ENCODE measurements around the gene GPR137. TPM values are rescaled to one million over a fixed set of nuclear protein-coding genes. Genes with fewer than 3 reads are reported as not detected.

The GPR137 gene
- total and polyA plus RNA-seq, 5 donors: 31.3 to 41.7 (median 35.8) TPM

DNA sequence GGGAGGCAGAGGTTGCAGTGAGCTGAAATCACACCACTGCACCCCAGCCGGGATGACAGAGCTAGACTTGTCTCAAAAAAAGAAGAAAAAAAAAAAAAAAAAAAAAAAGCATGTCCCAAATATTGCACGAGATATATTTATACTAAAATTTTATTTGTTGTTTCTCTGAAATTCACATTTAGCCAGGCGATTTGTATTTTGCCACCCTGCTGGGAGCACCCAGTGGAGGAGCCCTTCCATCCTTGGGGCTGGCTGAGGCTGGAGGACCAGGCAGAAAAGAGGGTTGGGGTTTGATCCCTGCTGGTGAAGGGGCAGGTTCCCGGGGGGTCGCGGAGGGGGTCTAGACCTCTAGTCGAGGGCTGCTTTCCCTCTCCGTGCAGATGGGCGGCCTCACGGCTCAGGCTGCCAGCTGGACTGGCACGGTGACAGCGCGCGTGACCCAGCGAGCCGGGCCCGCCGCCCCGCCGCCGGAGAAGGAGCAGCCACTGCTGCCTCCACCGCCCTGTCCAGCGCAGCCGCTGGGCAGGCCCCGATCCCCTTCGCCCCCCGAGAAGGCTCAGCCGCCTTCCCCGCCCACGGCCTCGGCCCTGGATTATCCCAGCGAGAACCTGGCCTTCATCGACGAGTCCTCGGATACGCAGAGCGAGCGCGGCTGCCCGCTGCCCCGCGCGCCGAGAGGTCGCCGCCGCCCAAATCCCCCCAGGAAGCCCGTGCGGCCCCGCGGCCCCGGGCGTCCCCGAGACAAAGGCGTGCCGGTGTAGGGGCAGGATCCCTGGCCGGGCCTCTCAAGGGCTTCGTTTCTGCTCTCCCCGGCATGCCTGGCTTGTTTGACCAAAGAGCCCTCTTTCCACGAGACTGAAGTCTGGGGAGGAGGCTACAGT is 13.6 kb downstream of the GPR137 start:
- intact Hi-C loops (cut with DNase I): no loop called here
- no peaks in the 10 kb centered on the region for H3K27me3 ChIP-seq (ENCODE audit: control insufficient read depth, insufficient read depth)
- ATAC-seq (peak; percentile 54 to 61), DNase-seq (peak; percentile 74 to 92 (median 91))
- no peaks in the 10 kb centered on the region for H3K9me3 ChIP-seq (ENCODE audit: control insufficient read depth, low read length)
- no peak overlapping the region for H3K27ac ChIP-seq (ENCODE audit: low read length)
- peak overlapping the region; percentile 37 for H3K4me3 ChIP-seq (ENCODE audit: low read length)
- peaks cover 6% of the 10 kb centered on the region for H3K4me1 ChIP-seq (ENCODE audit: control insufficient read depth, insufficient read depth, low read length)
- WGBS: 4% methylated on average over 60 of the region's 60 CpGs

DNA sequence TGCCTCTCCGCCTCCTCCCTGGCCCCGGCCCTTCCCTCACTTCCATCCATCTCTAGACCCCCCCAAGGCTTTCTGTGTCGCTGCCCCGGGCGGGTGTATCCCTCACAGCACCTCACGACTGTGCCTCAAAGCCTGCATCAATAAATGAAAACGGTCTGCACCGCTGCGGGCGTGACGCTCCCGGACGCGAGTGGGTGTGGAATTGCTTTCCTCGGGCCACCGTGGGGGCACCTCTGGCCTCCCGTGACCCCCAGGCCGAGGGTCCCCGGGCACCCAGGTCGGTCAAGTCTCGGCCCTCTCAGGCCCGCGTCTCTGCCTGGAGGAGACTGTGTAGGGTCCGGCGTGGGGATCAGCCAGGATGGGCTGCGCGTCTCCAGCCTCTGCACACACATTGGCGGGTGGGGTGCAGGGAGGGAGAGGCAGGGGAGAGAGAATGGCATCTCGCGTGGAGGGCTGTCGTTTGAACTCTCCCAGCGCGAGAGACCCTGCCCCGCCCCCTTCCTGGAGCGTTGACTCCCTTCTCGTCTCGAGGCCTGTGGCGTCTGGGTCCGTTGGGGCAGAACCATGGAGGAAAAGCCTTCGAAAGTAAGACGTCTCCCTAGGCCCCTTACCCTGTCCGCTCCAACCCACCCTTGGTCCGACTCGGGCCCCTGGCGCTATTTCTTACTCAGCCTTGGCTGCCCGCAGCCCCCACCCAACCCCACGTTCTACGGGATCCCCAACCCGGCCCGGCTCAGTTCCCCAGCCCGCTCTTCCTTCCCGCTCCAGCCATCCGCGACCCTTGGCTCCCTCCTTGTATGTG is 14.4 kb downstream of the GPR137 start, which contains the start of gene CATSPERZ:
Gene CATSPERZ, plus strand, starts transcription at position 512 of the 802 bp plus-strand sequence. Its CDS starts 53 bp downstream, at position 565.
- DNase-seq: peak in 2 of 3 donors; percentile 66
- H3K9me3 ChIP-seq (ENCODE audit: control insufficient read depth, low read length): no peaks in the 10 kb centered on the region
- intact Hi-C loops (cut with DNase I): loop anchor here in 2 of 4 donors (2.0 to 5.0 kb wide), 4 partner anchors 63 to 113 kb away; partner anchors contain the start of genes FERMT3 (in 1 of the 2) and STIP1 (in 1 of the 2)
- no peak within 1 kb of the TSS for H3K27ac ChIP-seq (ENCODE audit: low read length)
- WGBS: 10% methylated on average over 54 of the region's 54 CpGs
- H3K4me3 ChIP-seq (ENCODE audit: low read length): peak within 1 kb of the TSS; percentile 37
- no peak for ATAC-seq
- H3K4me1 ChIP-seq (ENCODE audit: control insufficient read depth, insufficient read depth, low read length): peaks cover 6% of the 10 kb centered on the region
- no peaks in the 10 kb centered on the region for H3K27me3 ChIP-seq (ENCODE audit: control insufficient read depth, insufficient read depth)

DNA sequence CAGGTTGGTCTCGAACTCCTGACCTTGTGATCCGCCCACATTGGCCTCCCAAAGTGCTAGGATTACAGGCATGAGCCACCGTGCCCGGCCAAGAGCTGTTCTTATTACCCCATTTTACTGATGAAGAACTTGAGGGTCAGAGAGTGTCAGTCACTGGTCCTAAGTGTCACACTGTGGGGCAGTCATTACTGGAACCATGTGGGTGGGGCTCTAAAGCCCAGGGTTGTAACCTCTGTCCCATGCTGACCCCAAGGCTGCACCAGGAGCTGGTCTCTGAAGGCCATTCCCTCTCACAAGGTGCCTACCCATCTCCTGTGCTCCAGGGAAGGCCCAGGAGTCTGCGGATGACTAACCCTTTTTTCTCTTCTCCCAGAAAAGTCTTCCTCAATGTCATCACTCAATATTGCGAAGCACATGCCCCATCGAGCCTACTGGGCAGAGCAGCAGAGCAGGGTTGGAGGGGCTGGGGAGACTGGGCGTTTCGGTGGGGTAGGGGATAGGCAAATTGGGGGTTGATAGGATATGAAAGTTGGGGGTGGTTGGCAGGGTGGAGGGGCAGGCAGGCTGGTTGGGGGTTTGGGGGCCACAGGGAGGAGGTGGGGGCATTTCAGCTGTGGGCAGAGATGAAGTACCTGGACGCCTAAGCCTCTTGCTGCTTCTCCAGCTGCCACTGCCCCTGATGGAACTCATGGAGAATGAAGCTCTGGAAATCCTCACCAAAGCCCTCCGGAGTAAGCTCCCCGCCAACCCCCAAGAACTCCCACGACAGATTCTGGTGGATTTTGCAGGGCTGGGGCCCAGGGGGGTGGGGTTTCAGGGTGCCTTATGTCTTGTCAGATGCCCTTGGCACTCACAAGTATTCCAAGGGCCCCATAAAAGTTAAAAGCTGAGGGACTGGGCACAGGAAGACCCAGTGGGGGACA is 17.7 kb downstream of the GPR137 start:
- peak in 2 of 3 donors; percentile 39 to 47 for DNase-seq
- H3K4me3 ChIP-seq (ENCODE audit: low read length): no peak overlapping the region
- no peaks in the 10 kb centered on the region for H3K27me3 ChIP-seq (ENCODE audit: control insufficient read depth, insufficient read depth)
- no peaks in the 10 kb centered on the region for H3K9me3 ChIP-seq (ENCODE audit: control insufficient read depth, low read length)
- no peak for ATAC-seq
- intact Hi-C loops (cut with DNase I): loop anchor here in 1 of 4 donors (5.0 kb wide), 3 partner anchors 66 to 116 kb away; partner anchors contain the start of genes FERMT3 and STIP1
- H3K27ac ChIP-seq (ENCODE audit: low read length): peak overlapping the region; percentile 83
- peaks cover 10% of the 10 kb centered on the region for H3K4me1 ChIP-seq (ENCODE audit: control insufficient read depth, insufficient read depth, low read length)
- WGBS: 84% methylated on average over 13 of the region's 13 CpGs

DNA sequence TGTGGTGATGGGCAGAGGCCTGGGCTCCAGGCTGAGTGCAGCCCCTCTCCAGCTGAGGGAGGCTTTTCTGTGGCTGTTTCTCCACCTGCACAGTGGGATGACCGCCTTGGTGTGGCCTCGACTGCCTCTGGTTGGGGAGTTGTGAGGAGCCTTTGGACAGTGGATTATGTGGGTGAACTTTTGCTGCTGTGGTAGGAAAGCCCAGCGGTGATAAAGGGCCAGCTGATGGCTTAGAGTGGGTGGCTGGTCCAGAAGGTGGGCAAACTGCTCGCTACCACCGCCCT is 18.3 kb downstream of the GPR137 start:
- peaks cover 10% of the 10 kb centered on the region for H3K4me1 ChIP-seq (ENCODE audit: control insufficient read depth, insufficient read depth, low read length)

DNA sequence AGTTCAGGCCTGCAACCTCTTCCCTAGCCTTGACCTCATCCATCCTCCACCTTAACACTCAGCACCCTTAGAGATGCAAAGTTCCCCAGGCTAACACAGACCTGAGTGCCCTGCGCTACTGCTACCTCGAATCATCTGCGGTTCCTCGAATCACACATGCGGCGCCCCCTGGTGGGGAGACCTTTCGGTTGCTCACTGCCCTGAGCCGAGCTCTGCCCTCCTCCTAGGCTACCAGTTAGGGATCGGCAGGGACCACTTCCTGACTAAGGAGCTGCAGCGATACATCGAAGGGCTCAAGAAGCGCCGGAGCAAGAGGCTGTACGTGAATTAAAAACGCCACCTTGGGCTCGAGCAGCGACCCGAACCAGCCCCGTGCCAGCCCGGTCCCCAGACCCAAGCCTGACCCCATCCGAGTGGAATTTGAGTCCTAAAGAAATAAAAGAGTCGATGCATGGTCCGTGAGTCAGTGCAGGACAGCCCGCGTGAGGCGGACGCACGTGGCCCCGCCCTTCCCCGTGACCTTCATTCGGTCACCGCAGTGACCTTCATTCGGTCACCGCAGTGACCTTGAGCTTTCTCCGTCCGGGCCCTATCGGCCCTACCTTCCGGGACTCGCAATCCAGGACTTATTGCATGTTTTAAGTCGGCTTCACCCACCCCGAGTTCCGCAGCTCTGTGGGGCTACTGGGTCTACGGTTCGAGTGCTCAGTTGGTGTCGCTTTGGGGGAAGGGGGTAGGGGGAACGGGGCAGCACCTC is 18.8 kb downstream of the GPR137 start:
- peak; percentile 93 to 98 (median 97) for DNase-seq
- Histone ChIP-seq H3K4me3 (ENCODE audit: low read length) (peak overlapping the region; percentile 43), H3K27ac (ENCODE audit: low read length) (peak overlapping the region; percentile 83), H3K27me3 (ENCODE audit: control insufficient read depth, insufficient read depth) (no peaks in the 10 kb centered on the region), H3K4me1 (ENCODE audit: control insufficient read depth, insufficient read depth, low read length) (peaks cover 10% of the 10 kb centered on the region), H3K9me3 (ENCODE audit: control insufficient read depth, low read length) (no peaks in the 10 kb centered on the region)
- under 1% methylated on average over 46 of the region's 46 CpGs for WGBS
- ATAC-seq: peak; percentile 55 to 56
- intact Hi-C loops (cut with DNase I): loop anchor here in 1 of 4 donors (5.0 kb wide), 3 partner anchors 67 to 117 kb away; partner anchors contain the start of genes FERMT3 and STIP1

More for the DNA sequence above, 18.3 kb downstream of the GPR137 start:
- no peak for ATAC-seq
- no peak for DNase-seq
- Histone ChIP-seq H3K4me3 (ENCODE audit: low read length) (no peak overlapping the region), H3K27me3 (ENCODE audit: control insufficient read depth, insufficient read depth) (no peaks in the 10 kb centered on the region), H3K9me3 (ENCODE audit: control insufficient read depth, low read length) (no peaks in the 10 kb centered on the region), H3K27ac (ENCODE audit: low read length) (peak overlapping the region; percentile 83)
- intact Hi-C loops (cut with DNase I): loop anchor here in 1 of 4 donors (5.0 kb wide), 3 partner anchors 67 to 117 kb away; partner anchors contain the start of genes FERMT3 and STIP1
- WGBS: 55% methylated on average over 5 of the region's 5 CpGs

DNA sequence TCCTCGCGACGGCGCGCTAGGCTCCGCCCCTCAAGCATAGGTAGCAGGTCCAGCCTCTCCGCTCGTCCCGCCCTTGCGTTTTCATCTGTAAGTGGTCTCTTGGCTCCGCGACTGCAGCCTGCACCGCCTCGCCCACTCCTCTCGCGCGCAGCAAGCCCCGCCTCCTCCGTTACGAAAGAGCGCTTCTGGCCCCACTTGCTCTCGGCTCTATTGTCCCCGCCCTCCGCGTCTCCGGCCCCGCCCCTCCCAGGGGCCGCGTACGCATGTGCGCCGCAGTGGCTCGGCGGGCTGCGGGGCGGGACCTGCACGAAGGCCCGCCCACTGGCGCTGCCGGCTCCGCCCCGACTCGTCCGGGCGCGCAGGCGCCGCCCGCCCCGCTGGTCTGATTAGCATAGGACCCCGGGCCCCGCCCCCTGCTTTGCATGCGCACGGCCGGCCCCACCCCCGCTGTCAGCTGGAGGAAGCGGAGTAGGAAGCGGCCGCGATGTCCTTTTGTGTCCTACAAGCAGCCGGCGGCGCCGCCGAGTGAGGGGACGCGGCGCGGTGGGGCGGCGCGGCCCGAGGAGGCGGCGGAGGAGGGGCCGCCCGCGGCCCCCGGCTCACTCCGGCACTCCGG is 19.5 kb downstream of the GPR137 start, which contains the start of gene ESRRA:
Gene ESRRA, plus strand, starts transcription at position 450 of the 616 bp plus-strand sequence. CDS start 1,656 bp downstream, outside the sequence.
- intact Hi-C loops (cut with DNase I): no loop called here
- Histone ChIP-seq H3K27ac (ENCODE audit: low read length) (peak within 1 kb of the TSS; percentile 83), H3K4me1 (ENCODE audit: control insufficient read depth, insufficient read depth, low read length) (peaks cover 10% of the 10 kb centered on the region), H3K9me3 (ENCODE audit: control insufficient read depth, low read length) (no peaks in the 10 kb centered on the region), H3K4me3 (ENCODE audit: low read length) (peak within 1 kb of the TSS; percentile 59), H3K27me3 (ENCODE audit: control insufficient read depth, insufficient read depth) (no peaks in the 10 kb centered on the region)
- DNase-seq (peak; percentile 100), ATAC-seq (peak; percentile 92 to 93)
- under 1% methylated on average over 81 of the region's 81 CpGs for WGBS

DNA sequence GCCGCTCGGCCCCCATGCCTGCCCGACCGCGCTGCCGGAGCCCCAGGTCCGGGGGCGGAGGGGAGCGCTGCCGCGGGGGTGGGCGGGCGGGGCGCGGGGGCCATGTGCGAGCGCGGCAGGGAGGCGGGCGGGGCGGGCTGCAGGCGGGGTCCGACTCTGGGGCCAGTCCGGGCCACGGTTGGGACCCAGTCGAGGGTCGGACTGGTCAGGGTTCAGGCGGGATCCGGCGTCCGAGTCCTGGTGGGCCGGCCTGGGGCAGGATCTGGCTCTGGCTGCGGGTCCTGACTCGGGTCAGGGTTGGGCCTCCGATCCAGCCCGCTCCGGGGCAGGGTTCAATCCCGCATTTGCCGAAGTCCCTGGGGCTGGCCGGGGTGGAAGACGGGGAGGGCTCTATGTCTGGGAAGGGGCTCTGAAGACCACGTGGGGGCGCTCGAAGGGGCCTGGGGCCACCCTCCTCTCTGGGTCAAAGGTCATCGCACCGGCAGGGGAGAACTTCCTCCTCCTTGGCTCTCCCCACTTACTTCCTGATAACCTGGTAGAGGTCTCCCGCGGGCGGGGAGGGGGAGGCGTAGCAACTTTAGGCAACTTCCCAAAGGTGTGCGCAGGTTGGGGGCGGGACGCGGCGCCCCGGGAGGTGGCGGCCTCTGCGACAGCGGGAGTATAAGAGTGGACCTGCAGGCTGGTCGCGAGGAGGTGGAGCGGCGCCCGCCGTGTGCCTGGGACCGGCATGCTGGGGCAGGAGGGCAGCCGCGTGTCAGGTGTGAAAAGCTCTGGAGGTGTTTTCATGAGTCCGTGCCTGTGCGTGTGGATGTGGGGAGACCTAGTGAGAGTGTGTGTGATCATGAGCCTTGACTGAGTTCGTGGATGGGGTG is 20.3 kb downstream of the GPR137 start:
- ATAC-seq (peak; percentile 25 to 26), DNase-seq (peak; percentile 77 to 90 (median 89))
- Histone ChIP-seq H3K4me3 (ENCODE audit: low read length) (peak overlapping the region; percentile 59), H3K4me1 (ENCODE audit: control insufficient read depth, insufficient read depth, low read length) (peaks cover 8% of the 10 kb centered on the region), H3K9me3 (ENCODE audit: control insufficient read depth, low read length) (no peaks in the 10 kb centered on the region), H3K27ac (ENCODE audit: low read length) (peak overlapping the region; percentile 53), H3K27me3 (ENCODE audit: control insufficient read depth, insufficient read depth) (no peaks in the 10 kb centered on the region)
- intact Hi-C loops (cut with DNase I): no loop called here
- 1% methylated on average over 71 of the region's 71 CpGs for WGBS

DNA sequence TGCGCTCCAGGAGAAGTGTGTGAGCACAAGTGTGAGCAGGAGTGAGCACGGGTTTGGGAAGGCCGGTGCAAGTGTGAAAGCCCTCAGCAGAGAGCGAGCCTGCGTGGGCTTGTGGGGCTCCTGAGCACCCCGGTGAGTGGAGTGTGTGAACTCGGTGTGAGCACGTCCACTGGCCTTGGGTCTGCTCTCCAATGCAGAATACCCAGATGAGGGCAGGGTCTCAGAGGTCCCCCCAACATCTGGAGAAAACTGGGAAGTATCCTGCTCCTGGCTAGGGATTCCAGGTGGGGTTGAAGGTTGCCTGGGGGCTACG is 20.9 kb downstream of the GPR137 start:
- ATAC-seq (no peak), DNase-seq (no peak)
- H3K4me1 ChIP-seq (ENCODE audit: control insufficient read depth, insufficient read depth, low read length): peaks cover 8% of the 10 kb centered on the region
- WGBS: 24% methylated on average over 9 of the region's 9 CpGs
- intact Hi-C loops (cut with DNase I): no loop called here
- peak overlapping the region; percentile 36 for H3K27ac ChIP-seq (ENCODE audit: low read length)
- peak overlapping the region; percentile 59 for H3K4me3 ChIP-seq (ENCODE audit: low read length)
- no peaks in the 10 kb centered on the region for H3K9me3 ChIP-seq (ENCODE audit: control insufficient read depth, low read length)
- no peaks in the 10 kb centered on the region for H3K27me3 ChIP-seq (ENCODE audit: control insufficient read depth, insufficient read depth)

All from right cardiac atrium (tissue), 5 donors.